ENCODE measurements around the gene PIP4K2A.
A peak's percentile ranks its signal among the peaks of the same experiment; 100 is the strongest.

PIP4K2A gene

GRCh38 chr10:22580711-22581110 lies 133.7 kb downstream of the PIP4K2A start:
- TF ChIP-seq CTCF (IDR thresholded peaks at IDR 0.05): no peak

- TF ChIP-seq CTCF (IDR thresholded peaks at IDR 0.05): no peak
Observed at GRCh38 chr10:22579826-22580225, 134.6 kb downstream of the PIP4K2A start.

- peak; percentile 63 for TF ChIP-seq CTCF (IDR thresholded peaks at IDR 0.05)
Observed at GRCh38 chr10:22573820-22574569, 140.4 kb downstream of the PIP4K2A start.

GRCh38 chr10:22570733-22571430 lies 143.5 kb downstream of the PIP4K2A start:
- TF ChIP-seq CTCF (IDR thresholded peaks at IDR 0.05): no peak

GRCh38 chr10:22570234-22570633 lies 144.1 kb downstream of the PIP4K2A start:
- TF ChIP-seq CTCF (IDR thresholded peaks at IDR 0.05): no peak

- no peak for TF ChIP-seq CTCF (IDR thresholded peaks at IDR 0.05)
Observed at GRCh38 chr10:22568928-22569327, 145.4 kb downstream of the PIP4K2A start.

- TF ChIP-seq CTCF (IDR thresholded peaks at IDR 0.05): no peak
Observed at GRCh38 chr10:22564060-22564459, 150.3 kb downstream of the PIP4K2A start.

Measured in LNCAP (cell line).